Colonic mucosa (tissue), 4 donors: ENCODE measurements around the gene AMACR. TPM values are rescaled to one million over a fixed set of nuclear protein-coding genes. Genes with fewer than 3 reads are reported as not detected.
A peak's percentile ranks its signal among the peaks of the same experiment; 100 is the strongest.

Source experiments
- DNase-seq: peaks from one replicate; pipeline ENCODE4 v3.0.0-alpha.2; 2020
- H3K27ac ChIP-seq: fragments of 200-600 bp; one replicate; pipeline ENCODE4 v1.8.0; 2021
- H3K27me3 ChIP-seq: fragments of 200-600 bp; one replicate; pipeline ENCODE4 v1.8.0; 2021
- H3K36me3 ChIP-seq: fragments of 200-600 bp; one replicate; pipeline ENCODE4 v1.8.0; 2021
- H3K4me1 ChIP-seq: fragments of 200-600 bp; one replicate; pipeline ENCODE4 v1.8.0; 2021; ENCODE audit warnings: mild to moderate bottlenecking
- H3K4me3 ChIP-seq: fragments of 200-600 bp; one replicate; pipeline ENCODE4 v1.8.0; 2021
- H3K9ac ChIP-seq, 2 donors: one replicate each; pipeline ENCODE4 v1.7.0; 2013; ENCODE audit warnings: control low read depth in 2 of 2, low read depth in 2 of 2, low read length in 2 of 2
- H3K9me3 ChIP-seq: fragments of 200-600 bp; one replicate; pipeline ENCODE4 v1.8.0; 2021
- intact Hi-C: fragments of 100-400 bp; cut with DNase I; formaldehyde crosslinking; loops from one replicate; pipeline ENCODE4 v1.14.1; 2022
- total RNA-seq, 2 donors: library from RNA; stranded (reverse); fragmentation: NEBNext Ultra II Directional in 1 of 2; extraction: Animal tissue kit (Norgen Biotek cat#: 25700) in 1 of 2; gene quantifications; one replicate each; pipeline ENCODE4 v1.2.1, GENCODE V29; 2021
- TF ChIP-seq, protein P1 (sequence below): fragments of 200-600 bp; IDR thresholded peaks from one replicate; pipeline ENCODE4 v1.8.0; 2022; ENCODE audit warnings: antibody characterized with exemption, mild to moderate bottlenecking
- donor health status: healthy.
- donor health status: DM: no; HTN: no; CAD: no.
- donor health status: DM: no; HTN: no; CAD: no.

The AMACR gene
- total RNA-seq, 2 donors from 2014 or later, result 50.3 to 67.9 TPM

DNA sequence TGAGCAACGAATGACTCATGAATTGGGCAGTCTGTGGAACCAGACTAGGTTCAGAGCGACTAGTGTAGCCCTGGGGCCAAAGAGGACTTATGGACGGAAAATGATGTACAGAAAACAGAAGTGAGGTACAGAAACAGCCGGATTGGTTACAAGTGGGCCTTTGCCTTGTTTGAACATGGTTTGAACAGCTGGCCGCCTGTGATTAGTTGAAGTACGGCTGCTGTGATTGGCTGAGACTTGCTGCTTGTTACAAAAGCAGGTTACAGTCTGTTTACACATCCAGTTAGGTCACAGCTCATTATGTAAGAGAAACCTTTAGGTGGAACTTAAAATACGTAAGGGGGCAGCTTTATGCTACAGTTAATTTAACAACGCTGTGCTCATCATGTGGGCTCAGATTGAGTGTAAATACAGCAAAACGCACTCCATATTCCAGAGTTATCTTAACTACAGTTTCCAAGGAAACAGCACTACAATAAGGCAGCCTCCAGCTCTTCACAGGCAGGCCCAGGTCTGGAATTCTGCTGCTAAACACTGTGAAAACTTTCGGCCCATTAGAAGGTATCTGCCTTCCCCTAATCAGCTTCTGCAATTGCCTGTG lies 6.5 kb downstream of the AMACR start:
- DNase-seq, result peak; percentile 63
- H3K4me1 ChIP-seq, result peaks cover 1% of the 10 kb centered on the region
- TF ChIP-seq, protein P1, sequence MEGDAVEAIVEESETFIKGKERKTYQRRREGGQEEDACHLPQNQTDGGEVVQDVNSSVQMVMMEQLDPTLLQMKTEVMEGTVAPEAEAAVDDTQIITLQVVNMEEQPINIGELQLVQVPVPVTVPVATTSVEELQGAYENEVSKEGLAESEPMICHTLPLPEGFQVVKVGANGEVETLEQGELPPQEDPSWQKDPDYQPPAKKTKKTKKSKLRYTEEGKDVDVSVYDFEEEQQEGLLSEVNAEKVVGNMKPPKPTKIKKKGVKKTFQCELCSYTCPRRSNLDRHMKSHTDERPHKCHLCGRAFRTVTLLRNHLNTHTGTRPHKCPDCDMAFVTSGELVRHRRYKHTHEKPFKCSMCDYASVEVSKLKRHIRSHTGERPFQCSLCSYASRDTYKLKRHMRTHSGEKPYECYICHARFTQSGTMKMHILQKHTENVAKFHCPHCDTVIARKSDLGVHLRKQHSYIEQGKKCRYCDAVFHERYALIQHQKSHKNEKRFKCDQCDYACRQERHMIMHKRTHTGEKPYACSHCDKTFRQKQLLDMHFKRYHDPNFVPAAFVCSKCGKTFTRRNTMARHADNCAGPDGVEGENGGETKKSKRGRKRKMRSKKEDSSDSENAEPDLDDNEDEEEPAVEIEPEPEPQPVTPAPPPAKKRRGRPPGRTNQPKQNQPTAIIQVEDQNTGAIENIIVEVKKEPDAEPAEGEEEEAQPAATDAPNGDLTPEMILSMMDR, result no peak
- H3K4me3 ChIP-seq, result no peak overlapping the region
- no peak overlapping the region for H3K27ac ChIP-seq
- H3K36me3 ChIP-seq, result no peaks in the 10 kb centered on the region
- H3K9ac ChIP-seq, result no peak overlapping the region
- no peaks in the 10 kb centered on the region for H3K9me3 ChIP-seq
- H3K27me3 ChIP-seq, result no peaks in the 10 kb centered on the region
- intact Hi-C loops, result no loop called here

DNA sequence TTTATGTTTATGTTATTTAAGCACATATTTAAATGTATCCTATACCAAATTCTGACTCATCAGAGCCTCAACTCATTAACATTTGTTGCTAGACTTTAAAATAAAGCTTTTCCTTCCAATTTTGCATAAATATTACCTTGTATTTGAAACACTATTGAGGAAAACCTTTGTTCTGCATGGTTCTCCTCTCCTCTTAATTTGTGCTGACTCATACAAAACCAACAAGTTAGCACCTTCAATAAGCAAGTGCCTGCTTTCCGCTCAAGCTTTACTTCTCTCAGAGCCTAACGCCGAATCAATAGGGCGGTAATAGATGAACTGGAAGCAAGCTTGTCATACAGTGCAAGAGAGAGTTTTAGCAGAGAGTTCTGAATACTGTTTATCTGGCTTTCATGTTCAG lies 7.9 kb downstream of the AMACR start:
- no peaks in the 10 kb centered on the region for H3K27me3 ChIP-seq
- DNase-seq, result no peak
- H3K9me3 ChIP-seq, result no peaks in the 10 kb centered on the region
- H3K36me3 ChIP-seq, result no peaks in the 10 kb centered on the region
- no peaks in the 10 kb centered on the region for H3K4me1 ChIP-seq
- no peak overlapping the region for H3K27ac ChIP-seq
- H3K4me3 ChIP-seq, result no peak overlapping the region
- no peak overlapping the region for H3K9ac ChIP-seq
- TF ChIP-seq, protein P1, result no peak
- intact Hi-C loops, result loop anchor here (10.0 kb wide), 1 partner anchor 455 kb away; no protein-coding TSS in a partner anchor

DNA sequence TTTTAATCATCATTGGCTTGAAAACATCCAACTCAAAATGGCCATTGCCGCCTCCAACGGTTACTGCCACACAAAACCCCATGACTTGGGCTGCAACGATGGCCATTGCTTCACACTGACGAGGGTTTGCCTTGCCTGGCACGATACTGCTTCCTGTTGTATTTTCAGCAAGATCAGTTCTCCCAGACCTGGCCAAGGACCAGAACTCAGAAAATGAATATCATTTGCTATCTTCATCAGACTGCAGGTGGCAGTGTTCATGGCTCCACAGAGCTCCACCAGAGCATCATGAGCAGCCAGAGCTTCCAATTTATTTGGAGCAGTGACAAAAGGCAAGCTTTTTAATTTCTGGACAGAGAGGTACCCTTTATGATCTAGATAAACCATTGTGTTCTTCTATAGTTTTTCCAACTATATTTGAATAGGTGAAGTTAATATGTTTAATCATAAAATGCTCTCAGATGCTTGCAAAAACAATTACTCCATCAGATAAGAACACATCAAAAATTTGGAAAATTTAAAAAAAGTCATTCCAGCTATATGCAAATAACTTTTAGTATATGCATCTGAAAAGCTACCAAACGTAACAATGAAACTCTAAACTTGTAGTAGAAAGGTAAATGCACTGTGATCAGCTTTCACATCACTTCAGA lies 10.4 kb downstream of the AMACR start:
- DNase-seq, result peak; percentile 55
- no peak overlapping the region for H3K27ac ChIP-seq

DNA sequence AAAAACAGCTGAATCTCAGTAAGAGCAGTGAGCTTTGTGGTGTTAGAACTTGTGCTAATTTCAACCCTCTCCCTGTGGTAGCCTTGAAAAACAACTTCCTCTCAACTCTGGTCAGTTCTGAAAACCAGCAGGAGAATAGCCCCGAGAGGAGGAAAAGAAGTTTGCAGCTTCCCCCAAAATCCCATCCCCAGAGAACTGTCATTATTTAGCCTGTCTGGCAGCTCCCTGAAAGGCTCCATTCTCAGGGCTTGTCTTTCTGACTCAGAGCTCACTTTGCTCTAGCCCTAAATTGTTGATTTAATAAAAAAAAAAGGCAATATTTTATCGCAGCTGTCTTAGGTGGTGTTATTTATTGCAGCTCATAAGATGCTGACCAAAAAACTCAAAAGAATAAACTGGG lies 12.0 kb downstream of the AMACR start:
- no peak overlapping the region for H3K9ac ChIP-seq
- H3K36me3 ChIP-seq, result no peaks in the 10 kb centered on the region
- TF ChIP-seq, protein P1, result no peak

More for the DNA sequence above, 10.4 kb downstream of the AMACR start:
- TF ChIP-seq, protein P1, result peak; percentile 57
- no peaks in the 10 kb centered on the region for H3K4me1 ChIP-seq
- no peaks in the 10 kb centered on the region for H3K27me3 ChIP-seq
- no peaks in the 10 kb centered on the region for H3K36me3 ChIP-seq
- intact Hi-C loops, result loop anchor here (10.0 kb wide), 1 partner anchor 457 kb away; no protein-coding TSS in a partner anchor
- no peak overlapping the region for H3K9ac ChIP-seq
- no peak overlapping the region for H3K4me3 ChIP-seq
- no peaks in the 10 kb centered on the region for H3K9me3 ChIP-seq

DNA sequence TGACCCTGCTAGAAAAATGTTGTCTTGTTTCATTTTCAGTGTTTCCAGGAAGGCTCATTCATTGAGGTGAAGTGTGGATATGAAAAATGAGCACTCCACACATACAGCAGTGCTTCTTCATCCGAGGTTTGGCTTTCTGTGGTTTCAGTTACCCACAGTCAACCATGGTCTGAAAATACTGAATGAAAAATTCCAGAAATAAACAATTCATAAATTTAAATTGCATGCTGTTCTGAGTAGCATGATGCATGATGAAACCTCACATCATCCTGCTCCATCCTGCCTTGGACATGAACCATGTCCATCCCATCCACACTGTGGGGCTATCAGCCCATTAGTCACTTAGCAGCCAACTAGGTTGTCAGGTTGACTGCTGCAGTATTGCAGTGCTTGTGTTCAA lies 13.0 kb downstream of the AMACR start:
- intact Hi-C loops, result loop anchor here (10.0 kb wide), 1 partner anchor 460 kb away; no protein-coding TSS in a partner anchor
- no peak overlapping the region for H3K9ac ChIP-seq
- H3K4me3 ChIP-seq, result no peak overlapping the region
- H3K9me3 ChIP-seq, result no peaks in the 10 kb centered on the region
- TF ChIP-seq, protein P1, result no peak
- no peaks in the 10 kb centered on the region for H3K4me1 ChIP-seq
- no peaks in the 10 kb centered on the region for H3K36me3 ChIP-seq
- H3K27me3 ChIP-seq, result no peaks in the 10 kb centered on the region
- DNase-seq, result no peak
- H3K27ac ChIP-seq, result no peak overlapping the region

More for the DNA sequence above, 12.0 kb downstream of the AMACR start:
- no peaks in the 10 kb centered on the region for H3K9me3 ChIP-seq
- no peaks in the 10 kb centered on the region for H3K4me1 ChIP-seq
- no peaks in the 10 kb centered on the region for H3K27me3 ChIP-seq
- no peak for DNase-seq
- no peak overlapping the region for H3K4me3 ChIP-seq
- intact Hi-C loops, result loop anchor here (10.0 kb wide), 1 partner anchor 459 kb away; no protein-coding TSS in a partner anchor
- H3K27ac ChIP-seq, result no peak overlapping the region
